Tibial artery (tissue), 4 donors: Measurements from ENCODE around the gene RAB31.
A peak's percentile ranks its signal among the peaks of the same experiment; 100 is the strongest.

Experiments used
- DNase-seq, 2 donors: peaks; one replicate each; pipeline ENCODE4 v3.0.0-alpha.2; 2019
- H3K27ac ChIP-seq, 2 donors: fragments of 200-600 bp; sonication (generic) in 1 of 2; 1 replicate in 1 of 2; 2 replicates in 1 of 2; pipeline ENCODE4 v1.5.1; 2018 to 2019; ENCODE audit warnings: mild to moderate bottlenecking in 1 of 2
- H3K27me3 ChIP-seq, 2 donors: fragments of 200-600 bp; sonication (generic) in 1 of 2; one replicate each; pipeline versions ENCODE4 v1.5.1 to v1.6.0; 2016 to 2019
- H3K36me3 ChIP-seq, 3 donors: fragments of 200-600 bp; sonication (generic) in 2 of 3; one replicate each; pipeline ENCODE4 v1.5.1; 2016 to 2019; ENCODE audit warnings: mild to moderate bottlenecking in 2 of 3
- H3K4me1 ChIP-seq, 4 donors: fragments of 200-600 bp; sonication (generic) in 2 of 4; 1 replicate in 3 of 4; 2 replicates in 1 of 4; pipeline ENCODE4 v1.5.1; 2016 to 2019
- H3K4me3 ChIP-seq, 2 donors: fragments of 200-600 bp; sonication (generic) in 1 of 2; 1 replicate in 1 of 2; 2 replicates in 1 of 2; pipeline ENCODE4 v1.5.1; 2018 to 2019; ENCODE audit warnings: mild to moderate bottlenecking in 2 of 2
- H3K9me3 ChIP-seq, 3 donors: fragments of 200-600 bp; sonication (generic) in 1 of 3; one replicate each; pipeline ENCODE4 v1.5.1; 2016 to 2019
- intact Hi-C: fragments of 100-400 bp; cut with DNase I; formaldehyde crosslinking; loops from one replicate; pipeline ENCODE4 v1.15.0; 2023; ENCODE audit warnings: low total_unique reads
- TF ChIP-seq, protein P1 (sequence below), 2 experiments: fragments of 200-600 bp in 1 of 2; fragments of 450-650 bp in 1 of 2; IDR thresholded peaks; one replicate each; pipeline ENCODE4 v1.5.1; 2017 to 2019; ENCODE audit warnings: antibody characterized with exemption in 2 of 2, mild to moderate bottlenecking in 1 of 2, moderate library complexity in 1 of 2

The RAB31 gene

DNA sequence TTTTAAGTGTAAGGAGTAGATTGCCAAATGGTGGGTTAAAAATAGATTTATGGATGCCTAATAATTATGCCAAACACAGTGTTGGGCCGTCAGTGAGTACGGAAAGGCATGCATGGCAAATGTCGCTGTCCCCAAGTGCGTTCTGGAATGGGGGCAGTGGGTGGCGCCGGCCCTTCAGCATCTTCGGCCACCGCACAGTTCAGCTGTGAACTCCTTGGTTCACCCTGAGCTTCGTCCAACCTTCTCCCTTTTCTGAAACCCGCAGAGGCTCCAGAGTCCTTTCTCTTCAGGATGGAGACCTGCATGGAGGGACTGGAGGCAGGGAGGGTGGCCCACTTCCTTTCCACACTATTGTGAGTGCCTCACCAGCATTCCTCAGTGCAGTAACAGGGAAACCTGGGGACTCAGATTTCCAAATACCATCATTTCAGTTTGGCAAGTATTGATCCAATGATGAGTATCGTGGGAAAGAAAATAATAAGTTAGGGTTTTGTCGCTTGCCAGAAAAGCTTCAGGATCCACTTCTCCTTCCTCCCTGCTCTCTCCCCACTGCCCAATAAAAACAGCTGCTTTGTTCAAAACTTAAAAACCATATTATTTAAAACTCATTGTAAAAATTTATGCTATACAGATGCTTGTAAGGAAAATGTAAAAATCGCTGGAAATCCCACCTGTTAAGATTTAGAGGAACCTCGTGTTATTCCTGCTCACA is 103.0 kb downstream of the RAB31 start:
- peak overlapping the region; percentile 65 to 71 for H3K27ac ChIP-seq
- peak overlapping the region in 1 of 2 donors; percentile 3 for H3K4me3 ChIP-seq
- intact Hi-C loops, result no loop called here
- DNase-seq, result peak in 1 of 2 donors; percentile 70
- TF ChIP-seq, protein P1, sequence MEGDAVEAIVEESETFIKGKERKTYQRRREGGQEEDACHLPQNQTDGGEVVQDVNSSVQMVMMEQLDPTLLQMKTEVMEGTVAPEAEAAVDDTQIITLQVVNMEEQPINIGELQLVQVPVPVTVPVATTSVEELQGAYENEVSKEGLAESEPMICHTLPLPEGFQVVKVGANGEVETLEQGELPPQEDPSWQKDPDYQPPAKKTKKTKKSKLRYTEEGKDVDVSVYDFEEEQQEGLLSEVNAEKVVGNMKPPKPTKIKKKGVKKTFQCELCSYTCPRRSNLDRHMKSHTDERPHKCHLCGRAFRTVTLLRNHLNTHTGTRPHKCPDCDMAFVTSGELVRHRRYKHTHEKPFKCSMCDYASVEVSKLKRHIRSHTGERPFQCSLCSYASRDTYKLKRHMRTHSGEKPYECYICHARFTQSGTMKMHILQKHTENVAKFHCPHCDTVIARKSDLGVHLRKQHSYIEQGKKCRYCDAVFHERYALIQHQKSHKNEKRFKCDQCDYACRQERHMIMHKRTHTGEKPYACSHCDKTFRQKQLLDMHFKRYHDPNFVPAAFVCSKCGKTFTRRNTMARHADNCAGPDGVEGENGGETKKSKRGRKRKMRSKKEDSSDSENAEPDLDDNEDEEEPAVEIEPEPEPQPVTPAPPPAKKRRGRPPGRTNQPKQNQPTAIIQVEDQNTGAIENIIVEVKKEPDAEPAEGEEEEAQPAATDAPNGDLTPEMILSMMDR (IDR thresholded peaks at IDR 0.05), result peak in 1 of 2 experiments; percentile 19
- no peaks in the 10 kb centered on the region for H3K27me3 ChIP-seq
- H3K9me3 ChIP-seq, result no peaks in the 10 kb centered on the region
- peaks cover 0 to 87% (median 42%) of the 10 kb centered on the region in 4 donors for H3K4me1 ChIP-seq
- peaks cover 0 to 2% (median 0%) of the 10 kb centered on the region in 3 donors for H3K36me3 ChIP-seq

DNA sequence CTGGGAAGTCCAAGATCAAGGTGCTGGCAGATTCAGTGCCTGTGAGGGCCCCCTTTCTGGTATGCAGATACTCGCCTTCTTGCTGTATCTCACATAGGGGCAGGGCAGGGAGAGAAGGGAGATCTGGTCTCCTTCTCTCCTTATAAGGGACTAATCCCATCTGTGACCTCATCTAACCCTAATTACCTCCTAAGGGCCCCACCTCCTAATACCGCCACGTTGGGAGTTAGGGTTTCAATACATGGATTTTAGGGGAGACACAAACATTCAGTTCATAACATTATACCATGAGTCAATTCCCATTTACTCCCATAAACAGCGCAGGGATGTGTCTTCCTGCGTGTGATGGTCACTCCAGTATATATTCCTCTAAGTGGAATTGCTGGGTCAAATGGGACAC is 103.9 kb downstream of the RAB31 start:
- H3K36me3 ChIP-seq, result peaks cover 0 to 11% (median 2%) of the 10 kb centered on the region in 3 donors
- TF ChIP-seq, protein P1 (IDR thresholded peaks at IDR 0.05), result no peak
- no peak for DNase-seq
- no peaks in the 10 kb centered on the region for H3K9me3 ChIP-seq
- no peaks in the 10 kb centered on the region for H3K27me3 ChIP-seq
- H3K4me1 ChIP-seq, result peaks cover 0 to 79% (median 42%) of the 10 kb centered on the region in 4 donors
- intact Hi-C loops, result no loop called here
- H3K27ac ChIP-seq, result peak overlapping the region; percentile 65 to 71
- no peak overlapping the region for H3K4me3 ChIP-seq

DNA sequence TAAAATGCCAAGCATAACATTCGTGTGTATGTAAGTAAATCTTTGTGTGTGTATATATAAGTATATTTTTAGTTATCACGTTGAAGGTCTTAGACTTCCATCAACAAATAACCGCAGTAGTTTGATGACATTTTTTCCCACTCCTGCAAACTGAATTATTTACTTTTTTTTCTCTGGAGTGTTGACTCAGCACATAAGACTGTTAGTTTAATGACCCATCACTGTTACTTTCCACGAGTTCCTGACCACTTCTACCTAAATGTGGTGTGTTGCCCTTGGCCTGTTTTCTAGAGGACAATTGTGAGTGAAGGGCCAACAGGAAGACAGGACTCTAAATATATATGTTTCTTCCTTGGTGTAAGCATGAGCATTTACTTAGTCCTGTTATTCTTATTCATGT is 106.3 kb downstream of the RAB31 start:
- H3K27ac ChIP-seq, result peak overlapping the region; percentile 10 to 59
- H3K4me1 ChIP-seq, result peaks cover 0 to 62% (median 21%) of the 10 kb centered on the region in 4 donors
- H3K27me3 ChIP-seq, result no peaks in the 10 kb centered on the region
- no peak for DNase-seq
- intact Hi-C loops, result no loop called here
- H3K36me3 ChIP-seq, result peaks cover 0 to 11% (median 11%) of the 10 kb centered on the region in 3 donors
- H3K4me3 ChIP-seq, result no peak overlapping the region
- no peaks in the 10 kb centered on the region for H3K9me3 ChIP-seq
- TF ChIP-seq, protein P1 (IDR thresholded peaks at IDR 0.05), result no peak

DNA sequence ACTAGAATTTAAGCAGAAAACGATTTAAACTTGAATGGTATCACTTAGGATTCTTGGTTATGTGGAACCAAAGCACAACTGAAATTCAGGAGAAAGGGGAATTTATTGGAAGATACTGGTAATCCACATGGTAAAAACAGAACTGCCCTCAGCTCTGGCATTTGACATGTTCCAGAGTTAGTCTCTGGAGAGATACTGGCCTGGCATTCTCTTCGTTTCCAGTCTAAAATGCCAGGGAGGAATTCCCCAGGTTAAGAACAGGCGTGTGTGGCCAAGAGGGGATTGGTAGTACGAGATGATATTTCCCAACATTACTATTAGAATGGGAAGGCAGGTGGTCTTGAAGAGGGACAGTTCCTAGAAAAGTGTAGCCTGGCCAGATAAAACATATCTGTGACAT is 109.2 kb downstream of the RAB31 start:
- intact Hi-C loops, result no loop called here

DNA sequence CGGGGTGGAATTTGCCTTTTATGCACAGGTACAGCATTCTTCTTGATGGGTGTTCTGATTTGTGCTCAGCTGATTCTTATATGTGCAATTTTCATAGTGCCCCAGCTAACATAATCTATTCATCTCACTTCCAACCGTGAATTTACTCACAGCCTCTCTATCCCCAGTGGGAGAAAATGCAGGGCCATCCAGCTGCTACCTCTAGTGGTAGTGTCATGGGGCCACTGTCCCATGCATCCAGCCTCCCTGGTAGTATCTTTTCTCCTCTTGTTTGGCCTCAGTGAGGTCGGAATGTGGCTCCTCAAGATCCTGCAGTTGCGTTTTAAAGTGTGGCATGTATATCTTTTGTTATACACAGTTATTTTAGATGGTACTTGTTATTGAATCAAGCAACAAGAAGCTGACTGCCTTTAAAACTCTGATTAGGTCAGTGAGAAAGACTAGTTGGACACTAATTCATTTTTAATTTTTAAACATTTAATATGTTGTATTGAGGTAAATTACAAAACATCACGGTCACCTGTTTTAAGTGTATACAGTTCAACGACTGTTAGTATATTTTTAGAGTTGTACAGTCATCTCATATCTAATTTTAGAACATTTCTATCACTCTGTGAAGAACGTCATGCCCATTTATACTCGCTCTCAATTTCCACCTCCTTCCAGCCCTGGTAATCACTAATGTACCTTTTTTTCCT is 109.8 kb downstream of the RAB31 start:
- Histone ChIP-seq H3K9me3 (no peaks in the 10 kb centered on the region), H3K36me3 (peaks cover 0 to 11% (median 11%) of the 10 kb centered on the region in 3 donors), H3K27me3 (no peaks in the 10 kb centered on the region), H3K27ac (peak overlapping the region in 1 of 2 donors; percentile 6), H3K4me1 (peaks cover 0 to 29% (median 1%) of the 10 kb centered on the region in 4 donors), H3K4me3 (no peak overlapping the region)
- intact Hi-C loops, result no loop called here
- no peak for DNase-seq
- TF ChIP-seq, protein P1 (IDR thresholded peaks at IDR 0.05), result no peak

More for the DNA sequence above, 109.2 kb downstream of the RAB31 start:
- TF ChIP-seq, protein P1 (IDR thresholded peaks at IDR 0.05), result no peak
- Histone ChIP-seq H3K27ac (peak overlapping the region in 1 of 2 donors; percentile 6), H3K27me3 (no peaks in the 10 kb centered on the region), H3K4me1 (peaks cover 0 to 34% (median 2%) of the 10 kb centered on the region in 4 donors), H3K9me3 (no peaks in the 10 kb centered on the region), H3K36me3 (peaks cover 0 to 11% (median 11%) of the 10 kb centered on the region in 3 donors), H3K4me3 (no peak overlapping the region)
- no peak for DNase-seq
